ENCODE measurements around the gene KRT31.
"Not testable (repeated sequence)": the region's sequence is repeated elsewhere in the genome, so short reads cannot be mapped to it uniquely, and the experiment has no call there.

The KRT31 gene

GRCh38 chr17:41387670-41388069, 9.7 kb downstream of the KRT31 start:
- no peak for DNase-seq (ENCODE audit: low read depth)

- DNase-seq (ENCODE audit: low read depth), result no peak
Measured at GRCh38 chr17:41386227-41386626, 11.2 kb downstream of the KRT31 start.

GRCh38 chr17:41383690-41384089, 13.7 kb downstream of the KRT31 start:
- DNase-seq (ENCODE audit: low read depth), result no peak

- no peak for DNase-seq (ENCODE audit: low read depth)
Measured at GRCh38 chr17:41382394-41382793, 15.0 kb downstream of the KRT31 start.

- not testable (repeated sequence) for DNase-seq (ENCODE audit: low read depth)
Measured at GRCh38 chr17:41381943-41382342, 15.5 kb downstream of the KRT31 start, which contains the start of gene KRT34. KRT34 (minus strand) TSS chr17:41382306; CDS start chr17:41382246, 60 bp downstream.

- not testable (repeated sequence) for DNase-seq (ENCODE audit: low read depth)
Measured at GRCh38 chr17:41380091-41380490, 17.3 kb downstream of the KRT31 start.

GRCh38 chr17:41377546-41377945, 19.9 kb downstream of the KRT31 start:
- no peak for DNase-seq (ENCODE audit: low read depth)

- no peak for DNase-seq (ENCODE audit: low read depth)
Measured at GRCh38 chr17:41369713-41370112, 27.7 kb downstream of the KRT31 start, which contains the start of gene KRT33B. KRT33B (minus strand) TSS chr17:41369813; CDS start chr17:41369750, 63 bp downstream.

GRCh38 chr17:41369023-41369422, 28.4 kb downstream of the KRT31 start:
- DNase-seq (ENCODE audit: low read depth), result no peak

GRCh38 chr17:41367426-41368075, 29.9 kb downstream of the KRT31 start:
- DNase-seq (ENCODE audit: low read depth), result no peak

GRCh38 chr17:41366070-41366469, 31.3 kb downstream of the KRT31 start:
- DNase-seq (ENCODE audit: low read depth), result no peak

- DNase-seq (ENCODE audit: low read depth), result no peak
Measured at GRCh38 chr17:41363881-41364280, 33.5 kb downstream of the KRT31 start.

GRCh38 chr17:41360296-41360995, 37.0 kb downstream of the KRT31 start:
- DNase-seq (ENCODE audit: low read depth), result no peak

GRCh38 chr17:41354536-41354935, 42.9 kb downstream of the KRT31 start:
- DNase-seq (ENCODE audit: low read depth), result no peak

GRCh38 chr17:41352597-41353366, 44.6 kb downstream of the KRT31 start:
- DNase-seq (ENCODE audit: low read depth), result no peak

- no peak for DNase-seq (ENCODE audit: low read depth)
Measured at GRCh38 chr17:41351177-41351576, 46.2 kb downstream of the KRT31 start.

- not testable (repeated sequence) for DNase-seq (ENCODE audit: low read depth)
Measured at GRCh38 chr17:41350381-41350878, 47.0 kb downstream of the KRT31 start, which contains the start of gene KRT33A. KRT33A (minus strand) TSS chr17:41350828; CDS start chr17:41350767, 61 bp downstream.

- DNase-seq (ENCODE audit: low read depth), result no peak
Measured at GRCh38 chr17:41347869-41348760, 49.3 kb downstream of the KRT31 start.

- not testable (repeated sequence) for DNase-seq (ENCODE audit: low read depth)
Measured at GRCh38 chr17:41346421-41346820, 51.0 kb downstream of the KRT31 start.

GRCh38 chr17:41345992-41346391, 51.4 kb downstream of the KRT31 start:
- DNase-seq (ENCODE audit: low read depth), result no peak

Measured in T-helper 22 cell (primary cell).